ENCODE measurements around the gene EPHB4.
"Not testable (repeated sequence)": the region's sequence is repeated elsewhere in the genome, so short reads cannot be mapped to it uniquely, and the experiment has no call there.

The EPHB4 gene

GRCh38 chr7:100785878-100786277, 41.4 kb downstream of the EPHB4 start:
- no peak for DNase-seq (ENCODE audit: low read depth in 1 of 2, low spot score in 1 of 2)
- in situ Hi-C loops (cut with HindIII; ENCODE audit: low pct_unique_long_range_greater_than_20kb, low sequenced_read_pairs), result no loop called here
- no peak for TF ChIP-seq JUND (IDR thresholded peaks at IDR 0.05; ENCODE audit: low read depth)

- no peak for DNase-seq (ENCODE audit: low read depth in 1 of 2, low spot score in 1 of 2)
- in situ Hi-C loops (cut with HindIII; ENCODE audit: low pct_unique_long_range_greater_than_20kb, low sequenced_read_pairs), result no loop called here
- TF ChIP-seq JUND (IDR thresholded peaks at IDR 0.05; ENCODE audit: low read depth), result no peak
These were observed 43.5 kb downstream of the EPHB4 start for GRCh38 chr7:100783804-100784203.

- TF ChIP-seq JUND (IDR thresholded peaks at IDR 0.05; ENCODE audit: low read depth), result no peak
- in situ Hi-C loops (cut with HindIII; ENCODE audit: low pct_unique_long_range_greater_than_20kb, low sequenced_read_pairs), result no loop called here
- DNase-seq (ENCODE audit: low read depth in 1 of 2, low spot score in 1 of 2), result no peak
These were observed 46.1 kb downstream of the EPHB4 start for GRCh38 chr7:100781255-100781654.

- TF ChIP-seq JUND (IDR thresholded peaks at IDR 0.05; ENCODE audit: low read depth), result no peak
- DNase-seq (ENCODE audit: low read depth in 1 of 2, low spot score in 1 of 2), result no peak
- in situ Hi-C loops (cut with HindIII; ENCODE audit: low pct_unique_long_range_greater_than_20kb, low sequenced_read_pairs), result no loop called here
These were observed 48.0 kb downstream of the EPHB4 start for GRCh38 chr7:100779359-100779758.

GRCh38 chr7:100778061-100778621, 49.2 kb downstream of the EPHB4 start:
- no peak for DNase-seq (ENCODE audit: low read depth in 1 of 2, low spot score in 1 of 2)
- no peak for TF ChIP-seq JUND (IDR thresholded peaks at IDR 0.05; ENCODE audit: low read depth)
- in situ Hi-C loops (cut with HindIII; ENCODE audit: low pct_unique_long_range_greater_than_20kb, low sequenced_read_pairs), result no loop called here

GRCh38 chr7:100773491-100773890, 53.8 kb downstream of the EPHB4 start:
- no peak for DNase-seq (ENCODE audit: low read depth in 1 of 2, low spot score in 1 of 2)
- TF ChIP-seq JUND (IDR thresholded peaks at IDR 0.05; ENCODE audit: low read depth), result no peak
- in situ Hi-C loops (cut with HindIII; ENCODE audit: low pct_unique_long_range_greater_than_20kb, low sequenced_read_pairs), result no loop called here

- in situ Hi-C loops (cut with HindIII; ENCODE audit: low pct_unique_long_range_greater_than_20kb, low sequenced_read_pairs), result no loop called here
- no peak for DNase-seq (ENCODE audit: low read depth in 1 of 2, low spot score in 1 of 2)
- TF ChIP-seq JUND (IDR thresholded peaks at IDR 0.05; ENCODE audit: low read depth), result no peak
These were observed 58.5 kb downstream of the EPHB4 start for GRCh38 chr7:100768784-100769183.

GRCh38 chr7:100765250-100765649, 62.1 kb downstream of the EPHB4 start:
- DNase-seq (ENCODE audit: low read depth in 1 of 2, low spot score in 1 of 2), result no peak
- no peak for TF ChIP-seq JUND (IDR thresholded peaks at IDR 0.05; ENCODE audit: low read depth)
- in situ Hi-C loops (cut with HindIII; ENCODE audit: low pct_unique_long_range_greater_than_20kb, low sequenced_read_pairs), result no loop called here

- no peak for TF ChIP-seq JUND (IDR thresholded peaks at IDR 0.05; ENCODE audit: low read depth)
These were observed 62.5 kb downstream of the EPHB4 start for GRCh38 chr7:100764841-100765240.

GRCh38 chr7:100763556-100764140, 63.7 kb downstream of the EPHB4 start:
- TF ChIP-seq JUND (IDR thresholded peaks at IDR 0.05; ENCODE audit: low read depth), result no peak
- in situ Hi-C loops (cut with HindIII; ENCODE audit: low pct_unique_long_range_greater_than_20kb, low sequenced_read_pairs), result no loop called here
- DNase-seq (ENCODE audit: low read depth in 1 of 2, low spot score in 1 of 2), result no peak

More at GRCh38 chr7:100764841-100765240, 62.5 kb downstream of the EPHB4 start:
- no peak for DNase-seq (ENCODE audit: low read depth in 1 of 2, low spot score in 1 of 2)
- in situ Hi-C loops (cut with HindIII; ENCODE audit: low pct_unique_long_range_greater_than_20kb, low sequenced_read_pairs), result no loop called here

- DNase-seq (ENCODE audit: low read depth in 1 of 2, low spot score in 1 of 2); in situ Hi-C loops (cut with HindIII; ENCODE audit: low pct_unique_long_range_greater_than_20kb, low sequenced_read_pairs): not testable (repeated sequence)
These were observed 64.5 kb downstream of the EPHB4 start for GRCh38 chr7:100762841-100763240.

- no peak for DNase-seq (ENCODE audit: low read depth in 1 of 2, low spot score in 1 of 2)
- TF ChIP-seq JUND (IDR thresholded peaks at IDR 0.05; ENCODE audit: low read depth), result no peak
- in situ Hi-C loops (cut with HindIII; ENCODE audit: low pct_unique_long_range_greater_than_20kb, low sequenced_read_pairs), result no loop called here
These were observed 67.8 kb downstream of the EPHB4 start for GRCh38 chr7:100759357-100760171.

GRCh38 chr7:100753750-100754149, 73.6 kb downstream of the EPHB4 start:
- DNase-seq (ENCODE audit: low read depth in 1 of 2, low spot score in 1 of 2), result no peak
- in situ Hi-C loops (cut with HindIII; ENCODE audit: low pct_unique_long_range_greater_than_20kb, low sequenced_read_pairs), result no loop called here
- TF ChIP-seq JUND (IDR thresholded peaks at IDR 0.05; ENCODE audit: low read depth), result no peak
